ENCODE measurements around the gene TNFSF12.

The TNFSF12 gene

GRCh38 chr17:7606280-7606679, 57.4 kb downstream of the TNFSF12 start:
- no peaks in the 10 kb centered on the region for H3K27me3 ChIP-seq (ENCODE audit: low read length)
- H3K4me2 ChIP-seq (ENCODE audit: low read depth, low read length, poor library complexity, severe bottlenecking): no peak overlapping the region
- H3K9me3 ChIP-seq (ENCODE audit: insufficient read depth, low read length): no peaks in the 10 kb centered on the region
- TF ChIP-seq EZH2phosphoT487 (conservative IDR thresholded peaks at IDR 0.05; ENCODE audit: low read length): no peak
- TF ChIP-seq, protein P1, sequence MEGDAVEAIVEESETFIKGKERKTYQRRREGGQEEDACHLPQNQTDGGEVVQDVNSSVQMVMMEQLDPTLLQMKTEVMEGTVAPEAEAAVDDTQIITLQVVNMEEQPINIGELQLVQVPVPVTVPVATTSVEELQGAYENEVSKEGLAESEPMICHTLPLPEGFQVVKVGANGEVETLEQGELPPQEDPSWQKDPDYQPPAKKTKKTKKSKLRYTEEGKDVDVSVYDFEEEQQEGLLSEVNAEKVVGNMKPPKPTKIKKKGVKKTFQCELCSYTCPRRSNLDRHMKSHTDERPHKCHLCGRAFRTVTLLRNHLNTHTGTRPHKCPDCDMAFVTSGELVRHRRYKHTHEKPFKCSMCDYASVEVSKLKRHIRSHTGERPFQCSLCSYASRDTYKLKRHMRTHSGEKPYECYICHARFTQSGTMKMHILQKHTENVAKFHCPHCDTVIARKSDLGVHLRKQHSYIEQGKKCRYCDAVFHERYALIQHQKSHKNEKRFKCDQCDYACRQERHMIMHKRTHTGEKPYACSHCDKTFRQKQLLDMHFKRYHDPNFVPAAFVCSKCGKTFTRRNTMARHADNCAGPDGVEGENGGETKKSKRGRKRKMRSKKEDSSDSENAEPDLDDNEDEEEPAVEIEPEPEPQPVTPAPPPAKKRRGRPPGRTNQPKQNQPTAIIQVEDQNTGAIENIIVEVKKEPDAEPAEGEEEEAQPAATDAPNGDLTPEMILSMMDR (IDR thresholded peaks at IDR 0.05; ENCODE audit: insufficient read depth, low read length, poor library complexity, severe bottlenecking): no peak
- peaks cover 24% of the 10 kb centered on the region for H3K79me2 ChIP-seq (ENCODE audit: insufficient read depth, low read length)
- H2AFZ ChIP-seq (ENCODE audit: low read depth, low read length, severe bottlenecking): no peak overlapping the region
- H3K9me2 ChIP-seq (replicated peaks; ENCODE audit: insufficient read depth, low read length): no peaks in the 10 kb centered on the region
- H4K20me1 ChIP-seq (ENCODE audit: low read depth, low read length): no peaks in the 10 kb centered on the region
- no peak overlapping the region for H3K4me3 ChIP-seq (ENCODE audit: insufficient read depth, low read length, poor library complexity, severe bottlenecking)
- H3K27ac ChIP-seq (ENCODE audit: low read depth, low read length): no peak overlapping the region
- no peak overlapping the region for H3K9ac ChIP-seq (ENCODE audit: low read length)
- H3F3A ChIP-seq (ENCODE audit: insufficient read depth): no peaks in the 10 kb centered on the region
- peaks cover under 1% of the 10 kb centered on the region; the same call in 1 of the 2 replicates for H3K36me3 ChIP-seq (ENCODE audit: low read length)

Data from SU-DHL-6 (cell line).